Measurements from ENCODE around the gene CDK12.
"Not testable (repeated sequence)": the region's sequence is repeated elsewhere in the genome, so short reads cannot be mapped to it uniquely, and the experiment has no call there.

Gene CDK12

DNA sequence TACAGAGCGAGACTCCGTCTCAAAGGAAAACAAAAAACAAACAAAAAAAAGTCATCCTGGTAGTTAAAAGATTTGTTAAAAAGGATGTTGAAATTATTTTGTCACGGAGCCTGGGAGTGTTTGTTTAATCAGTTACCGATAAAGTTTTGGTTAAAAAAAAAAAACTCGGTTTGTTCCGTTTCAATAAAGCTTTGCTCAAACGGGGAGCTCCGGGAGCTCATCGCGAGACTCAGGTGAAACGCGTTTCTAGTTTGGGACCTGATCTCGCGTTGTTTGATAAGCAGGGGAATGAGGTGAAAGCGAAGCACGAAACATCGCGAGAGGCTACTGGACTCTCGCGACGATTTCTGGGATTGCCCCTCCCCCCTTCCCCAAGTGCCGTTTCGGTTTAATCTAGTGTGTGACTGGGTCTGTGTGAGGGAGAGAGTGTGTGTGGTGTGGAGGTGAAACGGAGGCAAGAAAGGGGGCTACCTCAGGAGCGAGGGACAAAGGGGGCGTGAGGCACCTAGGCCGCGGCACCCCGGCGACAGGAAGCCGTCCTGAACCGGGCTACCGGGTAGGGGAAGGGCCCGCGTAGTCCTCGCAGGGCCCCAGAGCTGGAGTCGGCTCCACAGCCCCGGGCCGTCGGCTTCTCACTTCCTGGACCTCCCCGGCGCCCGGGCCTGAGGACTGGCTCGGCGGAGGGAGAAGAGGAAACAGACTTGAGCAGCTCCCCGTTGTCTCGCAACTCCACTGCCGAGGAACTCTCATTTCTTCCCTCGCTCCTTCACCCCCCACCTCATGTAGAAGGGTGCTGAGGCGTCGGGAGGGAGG, at the start of gene CDK12:
CDK12 (plus strand) TSS at position 374 of the 813 bp plus-strand sequence. CDS start 586 bp downstream, outside the sequence.
- DNase-seq, result peak; percentile 98

DNA sequence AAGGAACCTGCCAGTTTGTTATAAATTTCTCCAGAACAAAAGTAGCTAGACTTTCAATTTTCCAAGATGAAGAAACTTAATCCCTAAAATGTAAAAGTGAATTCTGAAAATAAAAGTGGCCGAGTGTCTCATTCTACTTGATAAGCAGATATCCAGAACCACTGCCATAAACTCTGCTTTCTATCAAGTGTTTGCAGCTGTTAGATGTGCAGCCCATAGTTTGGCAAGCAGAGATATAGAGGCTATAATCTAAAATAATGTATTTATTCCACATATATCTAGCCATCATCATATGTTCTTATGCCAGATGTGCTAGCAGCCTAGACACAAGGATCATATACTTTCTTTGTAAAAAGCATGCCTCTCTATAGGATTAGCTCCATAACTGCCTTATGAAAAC, 45.1 kb upstream of the CDK12 start:
- no peak for DNase-seq

DNA sequence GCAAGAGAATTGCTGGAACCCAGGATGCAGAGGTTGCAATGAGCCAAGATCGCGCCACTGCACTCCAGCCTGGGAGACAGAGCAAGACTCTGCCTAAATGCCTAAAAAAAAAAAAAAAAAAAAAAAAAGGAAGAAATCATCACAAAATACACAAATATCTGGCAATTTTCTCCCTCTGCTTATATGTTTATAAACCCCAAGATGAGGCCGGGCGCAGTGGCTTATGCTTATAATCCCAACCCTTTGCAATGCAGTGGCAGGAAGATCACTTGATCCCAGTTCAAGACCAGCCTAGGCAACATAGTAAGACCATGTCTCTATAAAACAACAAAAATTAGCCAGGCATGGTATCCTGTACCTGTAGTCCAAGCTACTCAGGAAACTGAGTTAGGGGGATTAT, 31.7 kb upstream of the CDK12 start:
- no peak for DNase-seq

DNA sequence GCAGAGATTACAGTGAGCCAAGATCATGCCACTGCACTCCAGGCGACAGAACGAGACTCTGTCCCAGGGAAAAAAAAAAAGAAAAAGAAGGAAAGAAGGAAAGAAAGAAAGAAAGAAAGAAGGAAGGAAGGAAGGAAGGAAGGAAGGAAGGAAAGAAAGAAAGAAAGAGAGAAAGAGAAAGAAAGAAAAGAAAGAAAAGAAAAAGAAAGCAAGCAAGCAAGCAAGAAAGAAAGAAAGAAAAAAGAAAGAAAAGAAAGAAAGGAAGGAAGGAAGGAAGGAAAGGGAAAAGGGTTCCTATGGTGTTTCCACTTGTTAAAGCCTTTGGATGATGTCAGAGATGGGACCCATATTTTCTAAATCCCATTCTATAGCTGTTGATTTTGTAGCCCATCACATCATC, 21.4 kb upstream of the CDK12 start:
- not testable (repeated sequence) for DNase-seq

DNA sequence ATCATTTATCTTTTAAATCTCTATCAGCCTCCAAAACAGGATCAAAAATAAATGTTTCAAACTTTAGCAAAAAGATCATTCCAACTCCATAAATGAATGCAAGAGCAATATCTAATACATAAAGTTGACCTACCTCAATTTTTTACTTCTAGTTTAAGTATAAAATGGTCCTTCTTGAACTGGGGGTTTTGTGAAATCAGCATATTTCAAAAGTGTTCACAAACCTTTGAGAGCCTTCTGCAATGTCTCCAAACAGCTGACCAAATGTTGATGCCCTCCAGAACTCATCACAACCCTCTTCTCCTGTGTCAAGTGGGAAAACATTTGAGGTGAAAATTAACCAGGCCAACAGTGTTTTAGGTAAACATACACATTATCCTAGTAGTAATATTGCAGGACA, 18.0 kb upstream of the CDK12 start:
- DNase-seq, result no peak

DNA sequence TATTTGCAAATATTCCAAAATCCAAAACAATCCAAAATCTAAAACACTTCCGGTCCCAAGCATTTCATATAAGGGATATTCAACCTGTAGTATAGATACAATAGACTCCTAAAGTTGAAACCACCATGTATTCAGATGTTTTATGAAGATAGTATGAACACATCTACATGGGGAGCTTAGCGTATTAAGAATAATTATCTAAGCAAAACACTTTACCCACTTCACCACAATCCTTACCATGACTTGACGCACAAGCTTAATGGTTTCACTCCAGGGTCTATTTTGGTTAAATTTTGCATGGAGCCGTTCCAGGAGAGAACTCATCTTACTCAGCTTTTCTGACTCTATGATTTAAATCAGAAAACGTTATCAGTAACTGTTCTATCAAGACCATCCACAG, 13.7 kb upstream of the CDK12 start:
- DNase-seq, result no peak

DNA sequence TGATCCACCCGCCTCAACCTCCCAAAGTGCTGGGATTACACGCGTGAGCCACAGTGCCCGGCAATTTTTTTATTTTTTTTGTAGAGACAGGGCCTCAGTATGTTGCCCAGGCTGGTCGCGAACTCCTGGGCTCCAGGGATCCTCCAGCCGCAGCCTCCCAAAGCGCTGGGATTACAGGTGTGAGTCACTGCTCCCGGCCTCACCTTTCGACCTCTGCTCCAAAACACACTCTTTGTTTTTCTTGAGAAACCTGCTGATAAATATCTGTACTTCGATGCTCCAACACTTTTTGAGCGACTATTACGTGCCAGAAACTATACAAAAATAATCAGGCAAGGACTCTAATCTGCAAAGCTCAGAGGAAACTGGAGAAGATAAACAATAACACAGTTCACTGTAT, 11.2 kb upstream of the CDK12 start:
- DNase-seq, result no peak

DNA sequence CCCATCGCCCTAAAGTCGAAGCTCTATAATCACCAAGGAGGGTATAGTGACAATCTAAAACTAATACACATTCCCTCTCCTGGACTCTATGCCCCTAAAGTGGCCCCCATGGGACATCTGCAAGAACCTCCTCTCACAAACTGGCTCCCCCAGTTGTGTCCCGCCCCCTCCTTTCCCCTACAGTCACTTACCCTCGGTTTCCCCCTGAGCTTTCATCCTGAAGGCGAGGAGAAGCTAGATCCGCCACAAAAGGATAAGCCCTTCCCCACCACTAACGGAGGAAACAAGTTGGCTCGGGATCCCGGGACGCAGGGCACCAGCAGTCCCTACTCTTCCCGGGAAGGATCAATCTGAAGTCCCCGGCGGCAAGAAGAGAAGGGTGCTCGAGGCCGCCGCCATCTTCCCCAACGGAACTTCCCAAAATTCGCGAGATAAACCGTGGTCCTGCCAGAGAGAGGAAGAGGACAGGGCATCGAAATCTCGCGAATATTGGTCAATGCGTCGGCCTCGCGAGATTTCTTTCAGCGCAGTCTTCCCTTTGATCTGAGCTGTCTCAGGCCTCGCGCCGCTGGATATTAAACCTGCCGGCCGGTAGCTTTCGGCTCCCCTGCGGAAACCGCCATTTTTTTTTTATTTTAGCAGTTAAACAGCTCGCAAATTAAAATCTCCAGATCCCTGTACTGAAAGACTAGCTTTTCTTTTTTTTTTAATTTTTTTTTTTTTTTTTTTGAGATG, 10.3 kb upstream of the CDK12 start, which contains the start of gene MED1:
MED1 (minus strand) TSS at position 417 of the 735 bp plus-strand sequence; CDS start at position 216, 201 bp downstream.
- DNase-seq, result peak; percentile 96

DNA sequence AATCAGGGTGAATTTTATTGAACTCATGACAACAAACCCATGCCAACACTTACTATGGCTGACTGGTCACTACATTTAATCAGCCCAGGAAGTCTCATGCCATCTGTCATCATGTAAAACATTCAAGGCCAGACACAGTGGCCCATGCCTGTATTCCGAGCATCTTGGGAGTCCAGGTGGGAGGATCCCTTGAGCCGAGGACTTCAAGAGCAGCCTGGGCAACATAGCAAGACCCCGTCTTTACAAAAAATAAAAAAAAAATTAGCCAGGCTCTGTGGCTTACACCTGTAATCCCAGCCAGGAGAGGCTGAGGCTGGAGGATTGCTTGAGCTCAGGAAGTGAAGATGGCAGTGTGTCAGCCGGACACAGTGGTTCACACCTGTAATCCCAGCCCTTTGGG, 5.4 kb upstream of the CDK12 start:
- DNase-seq, result no peak

GRCh38 chr17:39461926-39462569, 762 bp downstream of the CDK12 start:
- peak; percentile 81 for DNase-seq

DNA sequence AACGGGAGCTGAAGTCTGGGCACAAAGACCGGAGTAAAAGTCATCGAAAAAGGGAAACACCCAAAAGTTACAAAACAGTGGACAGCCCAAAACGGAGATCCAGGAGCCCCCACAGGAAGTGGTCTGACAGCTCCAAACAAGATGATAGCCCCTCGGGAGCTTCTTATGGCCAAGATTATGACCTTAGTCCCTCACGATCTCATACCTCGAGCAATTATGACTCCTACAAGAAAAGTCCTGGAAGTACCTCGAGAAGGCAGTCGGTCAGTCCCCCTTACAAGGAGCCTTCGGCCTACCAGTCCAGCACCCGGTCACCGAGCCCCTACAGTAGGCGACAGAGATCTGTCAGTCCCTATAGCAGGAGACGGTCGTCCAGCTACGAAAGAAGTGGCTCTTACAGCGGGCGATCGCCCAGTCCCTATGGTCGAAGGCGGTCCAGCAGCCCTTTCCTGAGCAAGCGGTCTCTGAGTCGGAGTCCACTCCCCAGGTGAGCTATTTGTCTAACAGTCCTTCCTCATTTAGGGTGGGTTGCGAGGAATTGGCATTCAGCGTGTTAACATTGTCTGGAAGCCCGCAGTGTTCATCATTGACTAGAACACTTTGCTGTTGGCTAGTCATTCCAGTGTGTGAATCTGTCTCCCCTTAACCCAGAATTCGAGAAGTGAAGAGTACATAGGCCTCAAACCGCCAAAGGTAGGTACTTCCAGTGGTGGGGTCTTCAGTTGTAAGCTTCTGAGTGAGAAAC, 1.5 kb downstream of the CDK12 start:
- DNase-seq, result peak; percentile 30

GRCh38 chr17:39464639-39465181, 3.4 kb downstream of the CDK12 start:
- DNase-seq, result not testable (repeated sequence)

- DNase-seq, result not testable (repeated sequence)
Observed at GRCh38 chr17:39468610-39469009, 7.3 kb downstream of the CDK12 start.

GRCh38 chr17:39473310-39473709, 12.0 kb downstream of the CDK12 start:
- no peak for DNase-seq

- DNase-seq, result not testable (repeated sequence)
Observed at GRCh38 chr17:39479631-39480030, 18.3 kb downstream of the CDK12 start.

DNA sequence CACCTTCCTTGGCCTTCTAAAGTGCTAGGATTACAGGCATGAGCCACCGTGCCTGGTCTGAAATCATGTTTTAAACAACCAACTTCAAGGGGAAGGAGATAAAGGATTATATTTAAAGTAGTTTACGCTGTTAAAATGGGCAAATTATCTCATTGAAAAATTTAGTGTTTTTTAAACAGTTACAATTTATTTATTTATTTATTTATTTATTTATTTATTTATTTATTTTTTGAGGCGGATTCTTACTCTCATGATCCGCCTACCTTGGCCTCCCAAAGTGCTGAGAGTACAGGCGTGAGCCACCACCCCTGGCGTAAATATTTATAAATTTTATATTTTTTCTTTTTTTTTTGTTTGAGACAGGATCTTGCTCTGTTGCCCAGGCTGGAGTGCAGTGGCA, 22.2 kb downstream of the CDK12 start:
- DNase-seq, result no peak

DNA sequence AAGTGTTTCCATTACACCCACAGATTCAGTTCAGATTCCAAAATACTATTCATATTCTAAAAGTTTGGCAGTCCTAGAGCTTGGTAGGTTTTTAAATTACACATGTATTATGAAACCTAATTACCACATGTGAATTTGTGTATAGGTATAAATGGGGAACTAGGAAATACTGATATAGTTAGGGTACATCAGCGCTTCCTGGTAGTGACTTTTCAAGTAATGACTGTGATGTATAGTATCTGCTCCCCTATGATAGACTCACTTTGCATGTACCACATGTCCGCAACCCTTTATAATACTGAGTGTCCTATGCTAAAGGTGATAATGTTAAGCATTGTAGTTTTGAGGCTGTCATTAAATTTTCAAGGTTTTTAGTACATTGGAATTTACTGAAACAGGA, 22.9 kb downstream of the CDK12 start:
- no peak for DNase-seq

DNA sequence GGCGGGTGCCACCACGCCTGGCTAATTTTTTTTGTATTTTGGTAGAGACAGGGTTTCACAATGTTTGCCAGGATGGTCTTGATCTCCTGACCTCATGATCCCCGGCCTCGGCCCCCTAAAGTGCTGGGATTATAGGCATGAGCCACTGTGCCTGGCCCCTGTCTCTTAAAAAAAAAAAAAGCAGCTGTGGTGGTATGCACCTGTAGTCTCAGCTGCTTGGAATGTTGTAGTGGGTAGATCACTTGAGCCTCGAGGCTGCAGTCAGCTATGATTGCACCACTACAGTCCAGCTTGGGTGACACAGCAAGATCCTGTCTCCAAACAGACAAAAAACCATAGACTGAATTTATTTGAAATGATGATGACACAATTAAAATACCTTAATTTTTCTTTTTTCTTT, 24.3 kb downstream of the CDK12 start:
- no peak for DNase-seq

DNA sequence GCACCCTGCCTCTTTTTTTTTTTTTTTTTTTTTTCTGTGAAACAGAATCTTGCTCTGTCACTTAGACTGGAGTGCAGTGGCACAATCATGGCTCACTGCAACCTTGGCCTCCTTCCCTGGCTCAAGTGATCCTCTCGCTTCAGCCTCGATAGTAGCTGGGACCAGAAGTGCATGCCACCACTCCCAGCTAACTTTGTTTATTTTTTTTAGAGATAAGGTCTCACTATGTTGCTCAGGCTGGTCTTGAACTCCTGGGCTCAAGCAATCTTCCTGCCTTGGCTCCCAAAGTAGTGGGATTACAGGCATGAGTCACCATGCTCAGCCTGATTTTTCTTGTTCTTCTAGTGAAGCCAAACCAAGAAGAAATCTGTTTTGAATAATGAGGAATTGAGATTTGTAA, 25.0 kb downstream of the CDK12 start:
- no peak for DNase-seq

DNA sequence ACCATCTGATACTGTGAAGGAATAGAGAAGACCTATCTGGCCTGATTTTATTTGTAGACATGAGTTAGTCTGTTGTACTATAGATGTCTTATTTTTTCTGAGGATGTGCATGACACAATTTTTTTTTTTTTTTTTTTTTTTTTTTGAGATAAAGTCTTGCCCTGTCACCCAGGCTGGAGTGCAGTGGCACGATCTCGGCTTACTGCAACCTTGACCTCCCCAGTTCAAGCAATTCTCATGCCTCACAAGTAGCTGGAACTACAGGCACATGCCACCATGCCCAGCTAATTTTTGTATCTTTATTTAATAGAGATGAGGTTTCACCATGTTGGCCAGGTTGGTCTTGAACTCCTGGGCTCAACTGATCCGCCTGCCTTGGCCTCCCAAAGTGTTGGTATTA, 26.2 kb downstream of the CDK12 start:
- not testable (repeated sequence) for DNase-seq

DNA sequence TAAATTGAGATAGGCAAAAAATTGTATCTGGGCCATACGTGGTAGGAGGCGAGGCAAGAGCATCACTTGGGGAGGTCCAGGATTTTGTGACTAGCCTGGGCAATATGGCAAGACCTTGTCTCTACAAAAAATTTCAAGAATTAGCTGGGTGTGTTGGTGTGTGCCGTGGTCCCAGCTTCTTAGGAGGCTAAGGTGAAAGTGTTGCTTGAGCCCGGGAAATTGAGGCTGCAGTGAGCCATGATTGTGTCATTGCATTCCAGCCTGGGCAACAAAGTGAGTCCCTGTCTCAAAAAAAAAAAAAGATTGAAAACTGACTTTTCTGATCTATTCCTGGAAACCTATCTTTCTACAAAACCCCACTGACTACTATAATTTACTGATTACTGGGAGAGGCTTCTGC, 26.7 kb downstream of the CDK12 start:
- DNase-seq, result no peak

DNA sequence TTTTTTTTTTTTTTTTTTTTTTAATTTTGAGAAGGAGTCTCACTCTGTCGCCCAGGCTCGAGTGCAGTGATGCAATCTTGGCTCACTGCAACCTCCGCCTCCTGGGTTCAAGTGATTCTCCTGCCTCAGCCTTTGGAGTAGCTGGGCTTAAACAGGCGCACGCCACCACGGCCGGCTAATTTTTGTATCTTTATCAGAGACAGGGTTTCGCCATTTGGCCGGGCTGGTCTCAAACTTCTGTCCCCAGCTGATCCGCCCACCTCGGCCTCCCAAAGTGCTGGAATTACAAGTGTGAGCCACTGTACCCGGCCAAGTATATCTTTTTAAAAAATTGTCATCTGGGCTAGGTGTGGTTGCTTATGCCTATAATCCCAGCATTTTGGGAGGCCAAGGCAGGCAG, 35.6 kb downstream of the CDK12 start:
- not testable (repeated sequence) for DNase-seq

DNA sequence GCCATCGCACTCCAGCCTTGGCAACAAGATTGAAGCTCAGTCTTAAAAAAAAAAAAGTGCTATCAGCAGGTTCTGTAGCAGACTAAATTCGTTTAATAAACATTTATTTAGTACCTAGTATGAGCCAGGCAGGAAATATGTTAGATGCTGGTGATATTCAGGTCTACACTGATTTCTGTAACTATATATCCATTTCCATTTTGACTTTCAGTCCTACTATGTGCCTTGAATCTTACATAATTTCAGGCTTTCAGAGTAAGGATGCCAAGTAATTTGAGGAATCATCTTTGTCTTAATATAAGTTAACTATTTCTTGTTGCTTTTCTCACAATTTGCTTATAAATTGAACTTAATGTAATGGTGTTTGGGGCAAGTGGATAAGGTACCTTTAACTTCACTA, 46.2 kb downstream of the CDK12 start:
- DNase-seq, result no peak
